ENCODE measurements around the gene DTNA.

DNA sequence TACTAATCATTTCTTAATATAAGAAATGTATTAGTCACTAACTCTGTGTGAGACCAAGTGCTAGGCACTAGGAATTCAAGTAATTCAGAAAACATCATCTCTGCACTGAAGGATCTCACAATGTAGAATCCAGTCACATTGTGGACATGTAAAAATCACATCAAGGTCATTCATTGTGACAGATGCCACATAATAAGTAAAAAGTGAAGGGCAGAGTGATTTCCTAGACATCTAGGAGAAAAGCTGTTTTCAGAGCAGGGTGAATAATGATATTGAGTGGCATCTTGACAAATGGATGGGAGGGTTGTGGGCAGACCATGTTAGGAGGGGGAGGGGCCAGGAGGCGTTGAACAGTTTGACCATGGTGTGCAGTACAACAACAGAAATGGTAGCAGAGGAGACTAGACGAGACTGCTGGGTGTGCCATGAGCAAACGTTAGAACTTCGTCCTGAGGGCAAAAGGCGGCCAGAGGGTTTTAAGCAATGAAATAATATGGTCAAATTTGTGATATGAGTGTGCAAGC is 93.8 kb downstream of the DTNA start:
- TF ChIP-seq, protein P1, sequence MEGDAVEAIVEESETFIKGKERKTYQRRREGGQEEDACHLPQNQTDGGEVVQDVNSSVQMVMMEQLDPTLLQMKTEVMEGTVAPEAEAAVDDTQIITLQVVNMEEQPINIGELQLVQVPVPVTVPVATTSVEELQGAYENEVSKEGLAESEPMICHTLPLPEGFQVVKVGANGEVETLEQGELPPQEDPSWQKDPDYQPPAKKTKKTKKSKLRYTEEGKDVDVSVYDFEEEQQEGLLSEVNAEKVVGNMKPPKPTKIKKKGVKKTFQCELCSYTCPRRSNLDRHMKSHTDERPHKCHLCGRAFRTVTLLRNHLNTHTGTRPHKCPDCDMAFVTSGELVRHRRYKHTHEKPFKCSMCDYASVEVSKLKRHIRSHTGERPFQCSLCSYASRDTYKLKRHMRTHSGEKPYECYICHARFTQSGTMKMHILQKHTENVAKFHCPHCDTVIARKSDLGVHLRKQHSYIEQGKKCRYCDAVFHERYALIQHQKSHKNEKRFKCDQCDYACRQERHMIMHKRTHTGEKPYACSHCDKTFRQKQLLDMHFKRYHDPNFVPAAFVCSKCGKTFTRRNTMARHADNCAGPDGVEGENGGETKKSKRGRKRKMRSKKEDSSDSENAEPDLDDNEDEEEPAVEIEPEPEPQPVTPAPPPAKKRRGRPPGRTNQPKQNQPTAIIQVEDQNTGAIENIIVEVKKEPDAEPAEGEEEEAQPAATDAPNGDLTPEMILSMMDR (IDR thresholded peaks at IDR 0.05; ENCODE audit: low read depth, low read length, poor library complexity, severe bottlenecking) = no peak
- no peak for TF ChIP-seq EZH2phosphoT487 (IDR thresholded peaks at IDR 0.05; ENCODE audit: borderline replicate concordance, low read length)

Data from DOHH2 (cell line).